ENCODE measurements around the gene HNRNPH3. TPM values are rescaled to one million over a fixed set of nuclear protein-coding genes. Genes with fewer than 3 reads are reported as not detected.
A peak's percentile ranks its signal among the peaks of the same experiment; 100 is the strongest.
"Not testable (repeated sequence)": the region's sequence is repeated elsewhere in the genome, so short reads cannot be mapped to it uniquely, and the experiment has no call there.

HNRNPH3 gene
- total and polyA plus RNA-seq, 2 donors = 22.9 to 212 TPM

DNA sequence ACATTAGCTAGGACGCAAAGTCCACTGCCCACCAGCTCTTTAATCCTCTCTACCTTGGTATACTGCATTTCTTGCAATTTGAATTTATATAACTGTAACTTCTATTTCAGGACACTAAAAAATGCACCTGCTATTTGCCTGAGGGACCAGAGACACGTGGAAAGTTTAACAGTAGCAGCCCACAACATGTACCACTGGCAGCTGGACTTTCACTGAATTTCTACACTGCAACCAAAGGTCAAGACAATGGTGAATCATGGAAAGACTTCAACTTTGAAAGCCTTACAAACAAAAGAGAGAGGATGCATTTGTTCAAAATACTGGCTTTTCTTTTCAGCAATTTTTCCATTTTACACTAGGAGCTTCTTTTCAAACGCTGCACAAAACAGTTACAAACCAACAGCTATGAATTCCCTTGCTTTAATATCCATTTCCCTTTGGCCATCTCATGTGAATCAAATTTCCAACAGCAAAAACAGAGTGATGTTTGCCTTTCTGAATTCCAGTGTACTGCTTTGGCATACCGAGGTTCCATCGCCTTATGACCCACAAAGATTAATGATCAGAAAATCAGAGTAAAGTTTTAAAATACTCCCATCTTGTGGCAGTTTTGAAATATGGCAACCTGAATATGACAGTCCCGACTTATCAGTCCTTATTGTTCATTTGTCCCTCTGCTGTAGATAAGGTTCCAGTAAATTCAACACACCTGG lies 29.9 kb upstream of the HNRNPH3 start:
- WGBS = 63% methylated on average over 6 of the region's 6 CpGs
- Histone ChIP-seq H3K4me3 (ENCODE audit: low read length in 2 of 2) (no peak overlapping the region), H3K9me3 (ENCODE audit: control insufficient read depth in 2 of 2, insufficient read depth in 1 of 2, low read length in 1 of 2) (no peaks in the 10 kb centered on the region), H3K36me3 (ENCODE audit: control insufficient read depth in 2 of 2, insufficient read depth in 2 of 2, low read length in 1 of 2) (no peaks in the 10 kb centered on the region), H3K27ac (ENCODE audit: low read depth in 1 of 2, low read length in 1 of 2) (no peak overlapping the region), H3K27me3 (ENCODE audit: control insufficient read depth in 2 of 2, insufficient read depth in 1 of 2, low read length in 1 of 2) (no peaks in the 10 kb centered on the region), H3K4me1 (ENCODE audit: control insufficient read depth in 2 of 2, insufficient read depth in 2 of 2, low read length in 2 of 2) (no peaks in the 10 kb centered on the region)
- peak in 4 of 9 donors; percentile 8 to 44 (median 12) for DNase-seq (ENCODE audit: low read depth in 6 of 9, low spot score in 9 of 9)

DNA sequence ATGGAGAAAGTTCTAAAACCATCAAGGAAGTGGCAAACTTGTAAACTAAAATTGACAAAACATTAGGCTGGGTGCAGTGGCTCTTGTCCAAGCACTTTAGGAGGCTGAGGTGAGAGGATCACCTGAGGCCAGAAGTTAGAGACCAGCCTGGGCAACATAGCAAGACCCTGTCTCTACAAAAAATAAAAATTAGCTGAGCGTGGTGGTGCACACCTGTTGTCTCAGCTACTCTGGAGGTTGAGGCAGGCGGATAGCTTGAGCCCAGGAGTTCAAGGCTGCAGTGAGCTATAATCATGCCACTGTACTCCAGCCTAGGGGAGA lies 29.4 kb upstream of the HNRNPH3 start:
- Histone ChIP-seq H3K36me3 (ENCODE audit: control insufficient read depth in 2 of 2, insufficient read depth in 2 of 2, low read length in 1 of 2) (no peaks in the 10 kb centered on the region), H3K27ac (ENCODE audit: low read depth in 1 of 2, low read length in 1 of 2) (no peak overlapping the region), H3K4me3 (ENCODE audit: low read length in 2 of 2) (no peak overlapping the region), H3K9me3 (ENCODE audit: control insufficient read depth in 2 of 2, insufficient read depth in 1 of 2, low read length in 1 of 2) (no peaks in the 10 kb centered on the region), H3K27me3 (ENCODE audit: control insufficient read depth in 2 of 2, insufficient read depth in 1 of 2, low read length in 1 of 2) (no peaks in the 10 kb centered on the region), H3K4me1 (ENCODE audit: control insufficient read depth in 2 of 2, insufficient read depth in 2 of 2, low read length in 2 of 2) (no peaks in the 10 kb centered on the region)
- WGBS = 73% methylated on average over 2 of the region's 2 CpGs
- DNase-seq (ENCODE audit: low read depth in 6 of 9, low spot score in 9 of 9) = no peak

DNA sequence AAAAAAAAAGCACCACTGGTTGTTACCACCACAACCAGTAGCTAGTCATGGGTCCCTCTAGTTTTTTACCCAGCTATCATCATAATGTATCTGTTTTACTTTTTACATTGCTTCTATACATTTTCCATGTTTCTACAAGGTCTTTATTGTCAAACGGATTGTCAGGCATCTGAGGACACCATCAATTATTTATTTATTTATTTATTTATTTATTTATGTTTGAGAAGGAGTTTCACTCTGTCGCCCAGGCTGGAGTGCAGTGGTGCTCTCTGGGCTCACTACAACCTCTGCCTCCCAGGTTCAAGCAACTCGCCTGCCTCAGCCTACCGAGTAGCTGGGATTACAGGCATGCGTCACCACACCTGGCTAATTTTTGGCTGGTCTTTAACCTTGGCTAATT lies 29.0 kb upstream of the HNRNPH3 start:
- H3K4me3 ChIP-seq (ENCODE audit: low read length in 2 of 2) = no peak overlapping the region
- H3K9me3 ChIP-seq (ENCODE audit: control insufficient read depth in 2 of 2, insufficient read depth in 1 of 2, low read length in 1 of 2) = no peaks in the 10 kb centered on the region
- 88% methylated on average over 5 of the region's 5 CpGs for WGBS
- no peaks in the 10 kb centered on the region for H3K27me3 ChIP-seq (ENCODE audit: control insufficient read depth in 2 of 2, insufficient read depth in 1 of 2, low read length in 1 of 2)
- no peak for DNase-seq (ENCODE audit: low read depth in 6 of 9, low spot score in 9 of 9)
- H3K27ac ChIP-seq (ENCODE audit: low read depth in 1 of 2, low read length in 1 of 2) = no peak overlapping the region
- no peaks in the 10 kb centered on the region for H3K36me3 ChIP-seq (ENCODE audit: control insufficient read depth in 2 of 2, insufficient read depth in 2 of 2, low read length in 1 of 2)
- no peaks in the 10 kb centered on the region for H3K4me1 ChIP-seq (ENCODE audit: control insufficient read depth in 2 of 2, insufficient read depth in 2 of 2, low read length in 2 of 2)

DNA sequence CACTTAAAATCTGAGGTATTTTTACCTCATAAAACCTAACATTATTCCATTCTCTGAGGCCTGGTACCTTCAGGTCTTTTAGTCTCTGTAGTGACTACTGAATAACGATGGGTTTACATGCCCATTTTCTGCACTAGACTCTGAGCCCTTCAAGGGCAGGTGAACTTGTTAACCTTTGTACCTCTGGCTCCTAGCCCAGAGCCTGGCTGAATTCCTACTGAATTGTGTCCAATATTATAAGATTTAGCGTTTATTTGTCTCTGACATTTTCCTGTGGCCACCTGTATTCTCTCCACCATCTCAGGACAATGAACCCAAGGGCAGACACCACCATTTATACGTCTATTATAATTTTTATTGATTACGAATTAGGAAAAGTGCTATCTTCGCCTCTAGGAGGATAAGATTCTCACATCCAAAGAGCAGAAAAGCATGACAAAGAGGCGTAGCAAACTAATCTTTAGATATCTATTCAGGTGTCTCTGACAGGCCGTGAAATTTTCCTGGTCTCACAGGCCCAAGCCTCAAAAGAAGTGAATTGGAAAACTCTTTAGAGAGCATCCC lies 27.9 kb upstream of the HNRNPH3 start:
- 92% methylated on average over 7 of the region's 7 CpGs for WGBS
- Histone ChIP-seq H3K4me1 (ENCODE audit: control insufficient read depth in 2 of 2, insufficient read depth in 2 of 2, low read length in 2 of 2) (no peaks in the 10 kb centered on the region), H3K36me3 (ENCODE audit: control insufficient read depth in 2 of 2, insufficient read depth in 2 of 2, low read length in 1 of 2) (no peaks in the 10 kb centered on the region), H3K9me3 (ENCODE audit: control insufficient read depth in 2 of 2, insufficient read depth in 1 of 2, low read length in 1 of 2) (no peaks in the 10 kb centered on the region), H3K4me3 (ENCODE audit: low read length in 2 of 2) (no peak overlapping the region), H3K27me3 (ENCODE audit: control insufficient read depth in 2 of 2, insufficient read depth in 1 of 2, low read length in 1 of 2) (no peaks in the 10 kb centered on the region), H3K27ac (ENCODE audit: low read depth in 1 of 2, low read length in 1 of 2) (no peak overlapping the region)
- no peak for DNase-seq (ENCODE audit: low read depth in 6 of 9, low spot score in 9 of 9)

DNA sequence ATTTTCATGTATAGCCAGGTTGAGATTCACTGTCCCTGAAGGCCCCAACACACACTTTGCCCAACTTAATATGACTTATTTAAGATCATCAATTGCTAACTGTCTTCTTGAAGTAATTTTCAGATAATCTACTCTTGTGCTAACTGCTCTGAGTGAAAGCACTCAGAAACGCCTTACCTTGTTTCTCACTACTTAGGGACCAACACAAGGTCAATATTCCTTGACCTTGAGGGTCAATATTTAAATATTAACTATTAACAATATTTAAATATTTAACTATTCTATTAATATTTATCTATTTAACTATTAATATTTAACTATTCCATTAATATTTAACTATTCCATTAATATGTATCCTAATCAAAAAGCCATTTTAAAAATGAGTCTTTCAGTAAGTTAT lies 26.0 kb upstream of the HNRNPH3 start:
- no peak overlapping the region for H3K4me3 ChIP-seq (ENCODE audit: low read length in 2 of 2)
- 42% methylated on average over 1 of the region's 1 CpG for WGBS
- H3K9me3 ChIP-seq (ENCODE audit: control insufficient read depth in 2 of 2, insufficient read depth in 1 of 2, low read length in 1 of 2) = no peaks in the 10 kb centered on the region
- H3K27me3 ChIP-seq (ENCODE audit: control insufficient read depth in 2 of 2, insufficient read depth in 1 of 2, low read length in 1 of 2) = no peaks in the 10 kb centered on the region
- DNase-seq (ENCODE audit: low read depth in 6 of 9, low spot score in 9 of 9) = no peak
- H3K4me1 ChIP-seq (ENCODE audit: control insufficient read depth in 2 of 2, insufficient read depth in 2 of 2, low read length in 2 of 2) = no peaks in the 10 kb centered on the region
- H3K27ac ChIP-seq (ENCODE audit: low read depth in 1 of 2, low read length in 1 of 2) = no peak overlapping the region
- H3K36me3 ChIP-seq (ENCODE audit: control insufficient read depth in 2 of 2, insufficient read depth in 2 of 2, low read length in 1 of 2) = no peaks in the 10 kb centered on the region

DNA sequence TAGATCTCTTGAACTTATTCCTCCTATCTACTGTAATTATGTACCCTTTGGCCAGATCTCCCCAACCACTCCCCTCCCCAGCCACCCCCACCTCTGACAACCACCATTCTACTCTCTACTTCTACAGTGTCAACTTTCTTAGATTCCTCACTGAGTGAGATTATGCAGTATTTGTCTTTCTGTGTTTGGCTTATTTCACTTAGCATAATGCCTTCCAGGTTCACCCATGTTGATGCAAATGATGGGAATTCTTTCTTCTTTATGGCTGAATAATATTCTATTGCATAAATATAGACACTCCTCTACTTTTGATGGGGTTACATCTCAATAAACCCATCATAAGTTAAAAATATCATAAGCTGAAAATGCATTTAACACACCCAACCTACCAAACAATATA lies 21.3 kb upstream of the HNRNPH3 start:
- Histone ChIP-seq H3K36me3 (ENCODE audit: control insufficient read depth in 2 of 2, insufficient read depth in 2 of 2, low read length in 1 of 2) (no peaks in the 10 kb centered on the region), H3K9me3 (ENCODE audit: control insufficient read depth in 2 of 2, insufficient read depth in 1 of 2, low read length in 1 of 2) (no peaks in the 10 kb centered on the region), H3K27me3 (ENCODE audit: control insufficient read depth in 2 of 2, insufficient read depth in 1 of 2, low read length in 1 of 2) (no peaks in the 10 kb centered on the region), H3K27ac (ENCODE audit: low read depth in 1 of 2, low read length in 1 of 2) (no peak overlapping the region), H3K4me1 (ENCODE audit: control insufficient read depth in 2 of 2, insufficient read depth in 2 of 2, low read length in 2 of 2) (peaks cover 2 to 7% of the 10 kb centered on the region in 2 donors), H3K4me3 (ENCODE audit: low read length in 2 of 2) (no peak overlapping the region)
- DNase-seq (ENCODE audit: low read depth in 6 of 9, low spot score in 9 of 9) = no peak

DNA sequence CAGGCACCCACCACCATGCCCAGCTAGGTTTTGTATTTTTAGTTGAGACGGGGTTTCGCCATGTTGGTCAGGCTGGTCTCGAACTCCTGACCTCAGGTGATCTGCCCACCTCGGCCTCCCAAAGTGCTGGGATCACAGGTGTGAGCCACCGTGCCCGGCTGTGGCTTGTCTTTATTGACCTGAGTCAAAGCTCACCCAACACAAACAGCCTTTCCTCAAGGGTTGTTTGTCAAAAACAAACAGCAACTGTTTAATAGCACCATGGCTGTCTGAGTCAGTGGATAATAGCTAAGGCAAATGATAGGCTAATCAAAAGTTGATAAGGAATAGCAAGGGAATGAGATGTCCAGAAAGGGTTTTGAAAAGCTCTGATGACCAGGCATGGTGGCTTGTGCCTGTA lies 16.9 kb upstream of the HNRNPH3 start:
- not testable (repeated sequence) for H3K27me3 ChIP-seq (ENCODE audit: control insufficient read depth in 2 of 2, insufficient read depth in 1 of 2, low read length in 1 of 2); H3K4me1 ChIP-seq (ENCODE audit: control insufficient read depth in 2 of 2, insufficient read depth in 2 of 2, low read length in 2 of 2); H3K36me3 ChIP-seq (ENCODE audit: control insufficient read depth in 2 of 2, insufficient read depth in 2 of 2, low read length in 1 of 2); H3K27ac ChIP-seq (ENCODE audit: low read depth in 1 of 2, low read length in 1 of 2); H3K4me3 ChIP-seq (ENCODE audit: low read length in 2 of 2); DNase-seq (ENCODE audit: low read depth in 6 of 9, low spot score in 9 of 9)
- H3K9me3 ChIP-seq (ENCODE audit: control insufficient read depth in 2 of 2, insufficient read depth in 1 of 2, low read length in 1 of 2) = peaks cover 0 to 10% of the 10 kb centered on the region in 2 donors
- WGBS = 97% methylated on average over 6 of the region's 6 CpGs

DNA sequence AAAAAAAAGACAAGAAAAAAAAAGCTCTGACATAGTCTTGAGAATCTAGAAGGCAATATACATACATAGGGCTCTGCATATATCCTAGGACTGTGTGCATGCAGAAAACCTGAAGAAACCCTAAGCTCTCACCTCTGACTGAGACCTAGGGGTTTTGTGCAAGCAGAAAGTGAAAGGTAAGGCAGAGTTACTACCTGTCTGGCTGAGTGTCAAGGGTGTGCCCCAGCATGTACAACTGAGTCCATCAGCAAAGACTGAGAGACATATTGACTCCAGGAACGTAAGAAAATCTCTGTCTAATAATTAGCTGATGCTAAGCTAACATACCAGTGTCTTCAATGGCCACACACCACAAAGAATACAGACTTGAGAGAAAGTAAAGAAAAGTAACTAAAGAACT lies 16.3 kb upstream of the HNRNPH3 start:
- Histone ChIP-seq H3K4me3 (ENCODE audit: low read length in 2 of 2) (no peak overlapping the region), H3K4me1 (ENCODE audit: control insufficient read depth in 2 of 2, insufficient read depth in 2 of 2, low read length in 2 of 2) (peaks cover 2 to 7% of the 10 kb centered on the region in 2 donors), H3K36me3 (ENCODE audit: control insufficient read depth in 2 of 2, insufficient read depth in 2 of 2, low read length in 1 of 2) (no peaks in the 10 kb centered on the region), H3K9me3 (ENCODE audit: control insufficient read depth in 2 of 2, insufficient read depth in 1 of 2, low read length in 1 of 2) (peaks cover 0 to 10% of the 10 kb centered on the region in 2 donors), H3K27ac (ENCODE audit: low read depth in 1 of 2, low read length in 1 of 2) (no peak overlapping the region), H3K27me3 (ENCODE audit: control insufficient read depth in 2 of 2, insufficient read depth in 1 of 2, low read length in 1 of 2) (no peaks in the 10 kb centered on the region)
- 94% methylated on average over 1 of the region's 1 CpG for WGBS
- no peak for DNase-seq (ENCODE audit: low read depth in 6 of 9, low spot score in 9 of 9)

DNA sequence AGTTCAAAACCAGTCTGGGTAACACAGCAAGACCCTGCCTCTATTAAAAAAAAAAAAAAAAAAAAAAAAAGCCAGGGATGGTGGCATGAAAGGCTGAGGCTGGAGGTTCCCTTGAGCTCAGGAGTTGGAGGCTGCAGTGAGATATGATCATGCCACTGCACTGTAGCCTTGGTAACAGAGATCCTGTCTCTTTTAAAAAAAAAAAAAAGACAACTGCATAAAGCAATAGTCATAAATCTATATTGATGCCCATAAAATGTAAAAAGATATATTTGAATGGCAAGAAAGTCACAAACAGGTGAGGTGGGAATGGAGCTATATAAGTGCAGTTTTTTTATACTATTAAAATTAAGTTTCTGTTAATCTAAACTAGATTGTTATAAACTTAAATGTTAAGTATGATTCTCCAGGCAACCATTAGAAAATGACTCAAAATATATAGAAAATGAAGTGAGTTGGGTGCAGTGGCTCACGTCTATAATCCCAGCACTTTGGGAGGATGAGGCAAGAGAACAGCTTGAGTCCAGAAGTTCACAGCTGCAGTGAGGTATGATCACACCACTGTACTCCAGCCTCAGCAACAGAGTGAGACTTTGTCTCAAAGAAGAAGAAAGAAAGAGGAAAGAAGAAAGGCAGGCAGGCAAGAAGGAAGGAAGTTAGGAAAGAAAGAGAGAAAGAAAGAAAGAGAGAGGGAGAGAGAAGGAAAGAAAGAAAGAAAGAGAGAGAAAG lies 13.4 kb upstream of the HNRNPH3 start:
- WGBS = 98% methylated on average over 1 of the region's 1 CpG
- no peak for DNase-seq (ENCODE audit: low read depth in 6 of 9, low spot score in 9 of 9)
- no peaks in the 10 kb centered on the region for H3K27me3 ChIP-seq (ENCODE audit: control insufficient read depth in 2 of 2, insufficient read depth in 1 of 2, low read length in 1 of 2)
- no peak overlapping the region for H3K4me3 ChIP-seq (ENCODE audit: low read length in 2 of 2)
- H3K27ac ChIP-seq (ENCODE audit: low read depth in 1 of 2, low read length in 1 of 2) = no peak overlapping the region
- H3K9me3 ChIP-seq (ENCODE audit: control insufficient read depth in 2 of 2, insufficient read depth in 1 of 2, low read length in 1 of 2) = peaks cover 0 to 10% of the 10 kb centered on the region in 2 donors
- H3K4me1 ChIP-seq (ENCODE audit: control insufficient read depth in 2 of 2, insufficient read depth in 2 of 2, low read length in 2 of 2) = peaks cover 2 to 7% of the 10 kb centered on the region in 2 donors
- no peaks in the 10 kb centered on the region for H3K36me3 ChIP-seq (ENCODE audit: control insufficient read depth in 2 of 2, insufficient read depth in 2 of 2, low read length in 1 of 2)

All from thymus (tissue), 11 donors.